ENCODE measurements around the gene IFFO2. TPM values are rescaled to one million over a fixed set of nuclear protein-coding genes. Genes with fewer than 3 reads are reported as not detected.

IFFO2 gene
- total and polyA plus RNA-seq, 2 of the 8 experiments (the other 6 are each of a cell fraction or from before 2014, with no cell fraction given) = 6.6 to 10.4 TPM

DNA sequence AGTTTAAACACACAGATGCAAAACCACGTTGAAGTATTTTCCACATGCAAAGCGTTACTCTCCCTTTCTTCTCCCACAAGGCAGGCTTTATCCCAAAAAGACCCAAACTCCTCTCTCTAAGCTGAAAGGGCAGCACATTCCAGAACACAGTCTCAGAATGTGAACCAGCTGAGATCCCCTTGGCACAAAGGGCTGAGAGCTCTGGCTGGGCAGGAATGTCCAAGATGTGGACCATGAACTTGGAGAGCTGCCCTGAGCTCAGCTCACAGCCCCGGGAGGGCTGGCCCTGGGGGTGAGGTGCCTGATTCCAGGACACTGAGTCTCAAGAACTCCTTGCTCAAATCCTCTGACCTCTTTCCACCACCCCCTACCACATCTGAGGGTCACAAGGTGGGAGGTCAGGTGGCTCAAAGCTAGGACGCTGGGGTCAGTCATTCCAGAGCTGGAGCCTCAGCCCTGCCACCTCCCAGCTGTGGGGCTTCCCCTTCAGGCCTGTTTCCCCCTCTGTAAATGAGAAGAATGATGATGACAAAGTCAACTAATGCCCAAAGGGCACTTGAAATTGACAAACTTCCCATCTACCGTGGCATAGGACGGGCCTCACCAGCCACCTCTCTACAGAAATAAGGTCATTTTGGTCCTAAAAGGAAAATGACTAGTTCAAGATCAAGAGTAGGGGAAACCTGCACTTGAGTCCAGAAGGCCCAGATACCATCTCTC is 65.6 kb downstream of the IFFO2 start:
- Histone ChIP-seq H2BK12ac (ENCODE audit: low read depth, low read length) (no peak overlapping the region), H3K14ac (ENCODE audit: insufficient read length) (no peak overlapping the region), H3K4me3 (ENCODE audit: extremely low read depth in 1 of 4, insufficient read depth in 2 of 4, low read depth in 3 of 4, low read length in 4 of 4) (no peak overlapping the region), H2AFZ (ENCODE audit: low read length) (no peak overlapping the region), H3K56ac (replicated peaks; ENCODE audit: insufficient read length, low read depth, low read length) (no peak overlapping the region), H3K4ac (replicated peaks; ENCODE audit: insufficient read length, low read depth, low read length) (no peak overlapping the region), H4K91ac (replicated peaks; ENCODE audit: insufficient read length, low read length) (no peak overlapping the region), H3K36me3 (ENCODE audit: control insufficient read depth in 2 of 4, insufficient read depth in 4 of 4, low read length in 3 of 4) (no peaks in the 10 kb centered on the region), H3K79me1 (ENCODE audit: low read depth, low read length) (peaks cover 3% of the 10 kb centered on the region; the same call in 1 of the 2 replicates), H3K27ac (ENCODE audit: low read depth, low read length) (no peak overlapping the region; the same call in 1 of the 2 replicates), H3K23me2 (ENCODE audit: low read depth, low read length) (no peaks in the 10 kb centered on the region), H3K4me2 (ENCODE audit: insufficient read depth in 1 of 2, low read depth in 2 of 2, low read length in 2 of 2) (no peak overlapping the region), H2BK15ac (ENCODE audit: low read length) (no peak overlapping the region), H3K9ac (replicated peaks in 1 of 4; ENCODE audit: extremely low read depth in 1 of 4, low read depth in 3 of 4, low read length in 3 of 4) (no peak overlapping the region), H3K23ac (ENCODE audit: insufficient read length) (no peak overlapping the region), H3K79me2 (ENCODE audit: control insufficient read depth in 1 of 2, insufficient read depth in 2 of 2, low read length in 2 of 2) (no peaks in the 10 kb centered on the region; a peak in 1 of 4 replicates), H4K8ac (ENCODE audit: extremely low read depth, insufficient read depth, low read length) (no peak overlapping the region), H2AK5ac (ENCODE audit: low read depth, low read length) (no peak overlapping the region), H2BK5ac (ENCODE audit: low read depth, low read length) (no peak overlapping the region), H4K5ac (ENCODE audit: insufficient read length, low read depth, low read length) (no peak overlapping the region), H3K27me3 (replicated peaks in 1 of 4; ENCODE audit: control insufficient read depth in 3 of 4, extremely low read depth in 1 of 4, insufficient read depth in 3 of 4, low read length in 3 of 4) (no peaks in the 10 kb centered on the region), H3K18ac (ENCODE audit: extremely low read depth, low read length) (no peak overlapping the region), H2BK20ac (ENCODE audit: low read length) (no peak overlapping the region), H4K20me1 (replicated peaks in 1 of 2; ENCODE audit: control insufficient read depth in 1 of 2, insufficient read depth in 2 of 2, low read length in 2 of 2) (peaks cover 0 to 4% of the 10 kb centered on the region in 2 experiments), H2BK120ac (replicated peaks; ENCODE audit: low read depth, low read length) (no peak overlapping the region), H3K4me1 (replicated peaks in 1 of 4; ENCODE audit: control insufficient read depth in 3 of 4, insufficient read depth in 4 of 4, low read length in 3 of 4) (peaks cover 0 to 3% (median 0%) of the 10 kb centered on the region in 4 experiments; a peak in 1 of 7 replicates), H3K9me3 (ENCODE audit: insufficient read depth in 2 of 2, low read depth in 1 of 2, low read length in 1 of 2) (no peaks in the 10 kb centered on the region)
- DNase-seq (ENCODE audit: low read depth in 1 of 2, low spot score in 2 of 2) (no peak), FAIRE-seq (no peak)
- ChIA-PET POLR2A (ENCODE audit: partially characterized antibody) (interaction anchor here (1.1 kb wide), 1 partner anchor 10 kb away, joined by 3 read pairs; no protein-coding TSS in a partner anchor), CTCF (ENCODE audit: partially characterized antibody) (interaction anchor here (0.7 to 14.4 kb wide), 9 partner anchors 7 to 555 kb away, joined by 3 to 131 read pairs (median 4); partner anchors contain the start of gene ALDH4A1)
- 88% methylated on average over 6 of the region's 6 CpGs; no CpG with 5 or more reads in 1 of the 2 experiments for WGBS, 2 experiments (ENCODE audit: extremely low coverage in 1 of 2, insufficient coverage in 1 of 2, insufficient read length in 1 of 2, insufficient replicate concordance in 2 of 2, low coverage in 1 of 2, low lambda C conversion rate in 2 of 2, missing lambda C conversion rate in 1 of 2)
- no peak for TF ChIP-seq FOSL1 (IDR thresholded peaks at IDR 0.05; ENCODE audit: insufficient read depth, low read depth, low read length)
- TF ChIP-seq ASH2L (IDR thresholded peaks at IDR 0.05; ENCODE audit: low read length) = no peak
- no peak for TF ChIP-seq SP2 (IDR thresholded peaks at IDR 0.05; ENCODE audit: low read length)
- TF ChIP-seq CBX5 (IDR thresholded peaks at IDR 0.05; ENCODE audit: low read depth, low read length) = no peak
- TF ChIP-seq TBP (IDR thresholded peaks at IDR 0.05; ENCODE audit: low read depth, low read length) = no peak
- TF ChIP-seq, protein P1, sequence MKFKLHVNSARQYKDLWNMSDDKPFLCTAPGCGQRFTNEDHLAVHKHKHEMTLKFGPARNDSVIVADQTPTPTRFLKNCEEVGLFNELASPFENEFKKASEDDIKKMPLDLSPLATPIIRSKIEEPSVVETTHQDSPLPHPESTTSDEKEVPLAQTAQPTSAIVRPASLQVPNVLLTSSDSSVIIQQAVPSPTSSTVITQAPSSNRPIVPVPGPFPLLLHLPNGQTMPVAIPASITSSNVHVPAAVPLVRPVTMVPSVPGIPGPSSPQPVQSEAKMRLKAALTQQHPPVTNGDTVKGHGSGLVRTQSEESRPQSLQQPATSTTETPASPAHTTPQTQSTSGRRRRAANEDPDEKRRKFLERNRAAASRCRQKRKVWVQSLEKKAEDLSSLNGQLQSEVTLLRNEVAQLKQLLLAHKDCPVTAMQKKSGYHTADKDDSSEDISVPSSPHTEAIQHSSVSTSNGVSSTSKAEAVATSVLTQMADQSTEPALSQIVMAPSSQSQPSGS (IDR thresholded peaks at IDR 0.05; ENCODE audit: low read length) = no peak
- TF ChIP-seq POLR2A (IDR thresholded peaks at IDR 0.05; ENCODE audit: control extremely low read depth in 1 of 2, low read depth in 2 of 2, low read length in 2 of 2) = no peak
- no peak for TF ChIP-seq RBBP5 (IDR thresholded peaks at IDR 0.05; ENCODE audit: borderline replicate concordance, low read depth, low read length)
